ENCODE data around the gene ADPRHL1.

DNA sequence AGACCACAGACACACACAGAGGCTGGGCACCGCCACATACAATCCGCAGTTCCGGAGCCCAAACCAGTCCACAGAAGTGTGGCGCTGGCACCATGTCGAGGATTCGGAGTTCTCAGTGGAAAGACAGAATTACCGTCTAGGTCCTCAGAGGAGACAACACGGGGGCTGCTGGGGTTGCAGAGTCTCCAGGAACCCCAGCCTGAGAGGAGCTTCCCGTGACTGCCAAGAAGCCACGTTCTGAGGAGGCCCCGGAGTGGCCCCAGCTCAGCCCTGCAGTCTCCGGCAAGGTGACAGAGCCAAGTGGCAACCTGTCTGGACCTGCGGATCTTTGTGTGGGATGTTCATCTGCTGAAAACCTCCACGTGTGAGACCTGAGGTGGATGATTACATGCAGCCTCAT lies 7.3 kb upstream of the ADPRHL1 start:
- TF ChIP-seq, protein P1, sequence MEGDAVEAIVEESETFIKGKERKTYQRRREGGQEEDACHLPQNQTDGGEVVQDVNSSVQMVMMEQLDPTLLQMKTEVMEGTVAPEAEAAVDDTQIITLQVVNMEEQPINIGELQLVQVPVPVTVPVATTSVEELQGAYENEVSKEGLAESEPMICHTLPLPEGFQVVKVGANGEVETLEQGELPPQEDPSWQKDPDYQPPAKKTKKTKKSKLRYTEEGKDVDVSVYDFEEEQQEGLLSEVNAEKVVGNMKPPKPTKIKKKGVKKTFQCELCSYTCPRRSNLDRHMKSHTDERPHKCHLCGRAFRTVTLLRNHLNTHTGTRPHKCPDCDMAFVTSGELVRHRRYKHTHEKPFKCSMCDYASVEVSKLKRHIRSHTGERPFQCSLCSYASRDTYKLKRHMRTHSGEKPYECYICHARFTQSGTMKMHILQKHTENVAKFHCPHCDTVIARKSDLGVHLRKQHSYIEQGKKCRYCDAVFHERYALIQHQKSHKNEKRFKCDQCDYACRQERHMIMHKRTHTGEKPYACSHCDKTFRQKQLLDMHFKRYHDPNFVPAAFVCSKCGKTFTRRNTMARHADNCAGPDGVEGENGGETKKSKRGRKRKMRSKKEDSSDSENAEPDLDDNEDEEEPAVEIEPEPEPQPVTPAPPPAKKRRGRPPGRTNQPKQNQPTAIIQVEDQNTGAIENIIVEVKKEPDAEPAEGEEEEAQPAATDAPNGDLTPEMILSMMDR (IDR thresholded peaks at IDR 0.05; ENCODE audit: poor library complexity): no peak
- TF ChIP-seq EZH2 (IDR thresholded peaks at IDR 0.05; ENCODE audit: borderline replicate concordance) (no peak), EZH2phosphoT487 (IDR thresholded peaks at IDR 0.05; ENCODE audit: low read depth, severe bottlenecking, unreplicated experiment) (no peak)
